CD4-positive, alpha-beta T cell (primary cell): ENCODE measurements around the gene FERD3L. TPM values are rescaled to one million over a fixed set of nuclear protein-coding genes. Genes with fewer than 3 reads are reported as not detected.

Experiments
- ATAC-seq: fragments of 200-7000 bp; cut with Tn5 transposase; one replicate; pipeline ENCODE4 v1.10.0; 2022; ENCODE audit warnings: mild to moderate bottlenecking; ENCODE audit not compliant: poor library complexity
- CTCF ChIA-PET: fragments of 350-600 bp; sonication (Branson Sonifier 250); formaldehyde crosslinking; loops from one replicate; lab custom pipeline; 2021; ENCODE audit warnings: antibody characterized with exemption, inconsistent platforms; lab: Charles Lee
- POLR2A ChIA-PET: fragments of 350-600 bp; sonication (Branson Sonifier 250); formaldehyde crosslinking; loops from one replicate; lab custom pipeline; 2021; ENCODE audit warnings: antibody characterized with exemption, inconsistent platforms; lab: Charles Lee
- DNase-seq, 14 experiments: peaks; one replicate each; pipeline ENCODE4 v3.0.0-alpha.2; 2013 to 2020; ENCODE audit warnings: mixed read lengths in 2 of 14
- H3K27ac ChIP-seq, 2 donors: one replicate each; pipeline versions ENCODE4 v1.5.1 to v1.7.0; 2013; ENCODE audit warnings: low read length in 2 of 2, low read depth in 1 of 2, mild to moderate bottlenecking in 1 of 2
- H3K27me3 ChIP-seq, 2 experiments: 1 replicate in 1 of 2; 2 replicates in 1 of 2; pipeline versions ENCODE4 v1.6.1 to v1.7.0; 2013; ENCODE audit warnings: low read length in 2 of 2, control low read depth in 1 of 2, mild to moderate bottlenecking in 1 of 2, moderate library complexity in 1 of 2; ENCODE audit not compliant: insufficient read depth in 2 of 2, control insufficient read depth in 1 of 2
- H3K36me3 ChIP-seq: one replicate; pipeline ENCODE4 v1.6.1; 2013; ENCODE audit warnings: low read length, control low read depth; ENCODE audit not compliant: insufficient read depth
- H3K4me1 ChIP-seq: one replicate; pipeline ENCODE4 v1.6.1; 2013; ENCODE audit warnings: low read length, control low read depth; ENCODE audit not compliant: insufficient read depth
- H3K4me3 ChIP-seq: one replicate; pipeline ENCODE4 v1.5.1; 2013; ENCODE audit warnings: mild to moderate bottlenecking, low read length, moderate library complexity
- H3K9me3 ChIP-seq, 2 experiments: 1 replicate in 1 of 2; 2 replicates in 1 of 2; pipeline versions ENCODE4 v1.6.1 to v1.7.0; 2013; ENCODE audit warnings: low read length in 2 of 2, mild to moderate bottlenecking in 2 of 2, control low read depth in 1 of 2, moderate library complexity in 1 of 2; ENCODE audit not compliant: control insufficient read depth in 1 of 2, insufficient read depth in 1 of 2
- H3K27ac Mint-ChIP-seq: one replicate; pipeline ENCODE4 v1.8.0; 2020; ENCODE audit warnings: mixed read lengths
- H3K27me3 Mint-ChIP-seq: one replicate; pipeline ENCODE4 v1.8.0; 2021; ENCODE audit warnings: mixed read lengths
- H3K36me3 Mint-ChIP-seq: one replicate; pipeline ENCODE4 v1.8.0; 2021; ENCODE audit warnings: low read depth, mixed read lengths
- H3K4me1 Mint-ChIP-seq: one replicate; pipeline ENCODE4 v1.8.0; 2021; ENCODE audit warnings: low read depth, mixed read lengths
- H3K4me3 Mint-ChIP-seq: one replicate; pipeline ENCODE4 v1.8.0; 2020; ENCODE audit warnings: mild to moderate bottlenecking, mixed read lengths
- H3K9me3 Mint-ChIP-seq: one replicate; pipeline ENCODE4 v1.8.0; 2020; ENCODE audit warnings: mixed read lengths
- CTCF ChIP-seq: fragments of 200-600 bp; IDR thresholded peaks from one replicate; pipeline ENCODE4 v1.8.0; 2022; ENCODE audit warnings: antibody characterized with exemption, mild to moderate bottlenecking
- intact Hi-C, 2 experiments: fragments of 100-400 bp; cut with DNase I in 1 of 2; cut with micrococcal nuclease in 1 of 2; formaldehyde crosslinking; loops; one replicate each; pipeline versions ENCODE4 v1.15.1 to v1.9.0; 2023 to 2025; cut with DNase I, micrococcal nuclease
- total RNA-seq, 174 experiments: library from RNA in 2 of 174; stranded (reverse) in 2 of 174; gene quantifications; one replicate each; pipeline ENCODE4 v1.2.3 and lab custom pipeline; 2021 to 2026

FERD3L gene
- total RNA-seq, 2 experiments from 2014 or later: not detected

DNA sequence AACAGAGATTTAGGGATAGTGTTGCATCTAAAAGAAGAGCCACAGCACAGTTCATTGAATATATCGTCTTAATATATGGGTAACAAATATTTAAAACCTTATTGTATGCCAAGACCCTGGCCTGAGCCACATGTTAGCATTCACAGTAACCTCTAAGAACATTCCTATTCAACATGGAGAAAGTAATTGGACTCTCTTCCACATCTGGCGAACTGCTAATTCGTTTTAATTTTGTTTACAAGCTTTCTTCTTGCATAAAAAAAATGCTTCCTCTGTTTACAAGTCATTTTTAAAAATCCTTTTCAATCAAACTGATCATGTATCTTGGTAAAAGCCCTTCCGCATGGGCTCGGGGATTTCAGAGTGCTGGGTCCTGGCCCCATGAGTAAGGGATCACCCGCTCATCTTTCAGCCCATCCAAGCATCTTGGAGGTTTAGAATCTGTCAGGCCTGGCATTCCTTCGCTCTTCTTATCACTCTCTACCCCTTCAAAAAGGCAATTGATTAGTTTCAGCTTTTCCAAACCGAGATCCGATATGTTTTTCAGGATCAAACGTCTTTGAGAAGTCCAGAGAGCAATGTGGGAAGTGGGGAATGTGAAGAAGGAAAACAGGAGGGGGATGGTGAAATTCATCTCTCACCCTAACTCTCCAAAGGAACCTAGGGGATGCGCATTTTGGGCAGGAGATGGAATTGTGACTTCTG, 35.0 kb downstream of the FERD3L start:
- no peak overlapping the region for H3K27ac Mint-ChIP-seq
- H3K27ac ChIP-seq: no peak overlapping the region
- no peak overlapping the region for H3K4me3 Mint-ChIP-seq
- no peak for TF ChIP-seq CTCF
- CTCF ChIA-PET: no interaction called here
- DNase-seq: no peak
- no peaks in the 10 kb centered on the region for H3K36me3 Mint-ChIP-seq
- H3K27me3 Mint-ChIP-seq: peaks cover 99% of the 10 kb centered on the region
- no peaks in the 10 kb centered on the region for H3K4me1 Mint-ChIP-seq
- H3K36me3 ChIP-seq: no peaks in the 10 kb centered on the region
- no peak for ATAC-seq
- no peaks in the 10 kb centered on the region for H3K9me3 Mint-ChIP-seq
- intact Hi-C loops: no loop called here
- peaks cover 69 to 98% of the 10 kb centered on the region in 2 experiments for H3K27me3 ChIP-seq
- POLR2A ChIA-PET: no interaction called here
- H3K4me3 ChIP-seq: no peak overlapping the region
- H3K4me1 ChIP-seq: peaks cover 4% of the 10 kb centered on the region
- peaks cover 6 to 28% of the 10 kb centered on the region in 2 experiments for H3K9me3 ChIP-seq

DNA sequence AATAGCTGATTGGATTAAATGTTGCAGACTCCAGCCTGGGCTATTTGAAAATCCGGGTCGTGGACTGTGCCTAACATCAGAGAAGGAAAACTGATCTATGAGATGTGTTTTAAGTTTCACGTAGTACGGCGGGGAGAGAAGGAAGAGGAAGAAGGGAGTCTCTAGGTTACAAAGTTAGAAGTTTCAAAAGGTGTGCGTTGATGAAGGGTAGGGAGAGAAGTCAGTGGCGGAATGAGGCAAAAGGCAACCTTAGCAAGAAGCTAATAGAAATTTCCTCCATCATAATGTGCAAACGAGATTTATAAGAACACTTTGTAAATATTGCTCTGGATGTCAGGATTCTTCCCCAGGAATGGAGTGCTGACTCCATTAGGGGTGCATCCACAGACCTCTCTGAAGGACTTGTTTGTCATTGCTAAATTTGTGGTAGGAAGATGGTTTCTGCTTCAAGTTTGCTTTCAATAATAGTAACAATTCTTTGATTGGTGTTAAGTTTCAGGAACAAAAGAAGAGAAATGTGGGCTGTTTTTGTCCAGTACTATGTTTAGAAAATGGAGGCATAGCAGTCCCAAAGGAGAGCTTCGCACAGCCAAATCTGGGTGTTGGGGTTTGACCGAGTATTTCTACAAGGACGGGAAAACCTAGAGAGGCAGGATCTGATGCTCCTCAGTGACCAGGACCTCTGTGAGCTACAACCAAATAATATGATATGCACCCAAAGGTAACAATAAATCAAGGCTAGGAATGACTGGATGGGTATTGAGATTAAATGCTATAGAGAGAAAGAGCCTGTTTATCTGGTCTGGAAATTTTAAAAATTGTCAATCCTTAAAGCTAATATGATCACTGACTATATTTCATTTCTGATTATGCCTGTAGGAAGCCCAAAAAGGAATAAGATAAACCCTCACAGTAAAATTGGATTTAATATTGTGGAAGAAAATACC, 35.9 kb downstream of the FERD3L start:
- Histone ChIP-seq H3K27ac (no peak overlapping the region), H3K9me3 (peaks cover 6 to 28% of the 10 kb centered on the region in 2 experiments), H3K27me3 (peaks cover 69 to 97% of the 10 kb centered on the region in 2 experiments)

More for the DNA sequence above, 35.9 kb downstream of the FERD3L start:
- H3K4me3 ChIP-seq: no peak overlapping the region
- ChIA-PET CTCF (no interaction called here), POLR2A (no interaction called here)
- Mint-ChIP-seq H3K4me3 (no peak overlapping the region), H3K27ac (no peak overlapping the region), H3K4me1 (no peaks in the 10 kb centered on the region), H3K36me3 (no peaks in the 10 kb centered on the region), H3K9me3 (no peaks in the 10 kb centered on the region), H3K27me3 (peaks cover 100% of the 10 kb centered on the region)
- H3K36me3 ChIP-seq: no peaks in the 10 kb centered on the region
- ATAC-seq (no peak), DNase-seq (no peak)
- TF ChIP-seq CTCF: no peak
- peaks cover 4% of the 10 kb centered on the region for H3K4me1 ChIP-seq
- intact Hi-C loops: no loop called here
